ENCODE data around the gene FLNC.

DNA sequence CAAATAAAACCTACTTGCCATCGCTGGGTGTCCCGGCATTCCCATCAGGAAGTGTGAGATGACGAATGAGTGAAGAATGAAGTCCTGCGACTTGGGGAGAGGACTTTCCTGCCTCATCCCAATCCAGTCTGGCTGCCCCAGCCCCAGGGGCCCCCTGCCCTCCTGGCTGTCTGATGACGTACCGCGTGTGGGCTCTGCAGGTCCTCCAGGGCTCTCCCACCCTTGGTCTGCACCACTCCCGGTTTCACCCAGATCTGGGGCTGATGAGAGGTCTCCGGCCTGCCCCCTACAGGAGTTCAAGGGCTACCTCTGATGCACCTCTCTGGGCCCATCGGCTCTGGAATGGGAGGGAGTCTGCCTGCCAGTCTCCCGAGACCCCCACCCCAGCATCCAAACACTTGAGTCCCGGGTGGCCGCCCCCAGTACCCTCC is 42.2 kb downstream of the FLNC start:
- TF ChIP-seq POLR2A (IDR thresholded peaks at IDR 0.05): no peak
- TF ChIP-seq, protein P1, sequence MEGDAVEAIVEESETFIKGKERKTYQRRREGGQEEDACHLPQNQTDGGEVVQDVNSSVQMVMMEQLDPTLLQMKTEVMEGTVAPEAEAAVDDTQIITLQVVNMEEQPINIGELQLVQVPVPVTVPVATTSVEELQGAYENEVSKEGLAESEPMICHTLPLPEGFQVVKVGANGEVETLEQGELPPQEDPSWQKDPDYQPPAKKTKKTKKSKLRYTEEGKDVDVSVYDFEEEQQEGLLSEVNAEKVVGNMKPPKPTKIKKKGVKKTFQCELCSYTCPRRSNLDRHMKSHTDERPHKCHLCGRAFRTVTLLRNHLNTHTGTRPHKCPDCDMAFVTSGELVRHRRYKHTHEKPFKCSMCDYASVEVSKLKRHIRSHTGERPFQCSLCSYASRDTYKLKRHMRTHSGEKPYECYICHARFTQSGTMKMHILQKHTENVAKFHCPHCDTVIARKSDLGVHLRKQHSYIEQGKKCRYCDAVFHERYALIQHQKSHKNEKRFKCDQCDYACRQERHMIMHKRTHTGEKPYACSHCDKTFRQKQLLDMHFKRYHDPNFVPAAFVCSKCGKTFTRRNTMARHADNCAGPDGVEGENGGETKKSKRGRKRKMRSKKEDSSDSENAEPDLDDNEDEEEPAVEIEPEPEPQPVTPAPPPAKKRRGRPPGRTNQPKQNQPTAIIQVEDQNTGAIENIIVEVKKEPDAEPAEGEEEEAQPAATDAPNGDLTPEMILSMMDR (IDR thresholded peaks at IDR 0.05): no peak

Data from esophagus squamous epithelium (tissue), 4 donors.